HEK293 (cell line): Measurements from ENCODE around the gene CSF1.

ENCODE experiments used
- TCF7L2 ChIP-seq: IDR thresholded peaks from 2 replicates; pipeline ENCODE4 v1.6.1; 2011; ENCODE audit warnings: low read depth, mild to moderate bottlenecking, inconsistent platforms, low read length, moderate library complexity, borderline replicate concordance
- ZNF169 ChIP-seq: fragments of 450-650 bp; formaldehyde crosslinking; IDR thresholded peaks from 2 replicates; pipeline ENCODE4 v1.5.1; 2016; ENCODE audit warnings: missing biosample characterization, missing genetic modification characterization
- ZNF274 ChIP-seq, 2 experiments: fragments of 200-500 bp in 1 of 2; fragments of 450-650 bp in 1 of 2; sonication (Bioruptor generic) in 1 of 2; formaldehyde crosslinking in 1 of 2; IDR thresholded peaks; 2 replicates each; pipeline versions ENCODE4 v1.5.1 to v1.6.1; 2014 to 2016; ENCODE audit warnings: borderline replicate concordance in 1 of 2, inconsistent platforms in 1 of 2, low read length in 1 of 2, missing biosample characterization in 1 of 2, missing genetic modification characterization in 1 of 2

DNA sequence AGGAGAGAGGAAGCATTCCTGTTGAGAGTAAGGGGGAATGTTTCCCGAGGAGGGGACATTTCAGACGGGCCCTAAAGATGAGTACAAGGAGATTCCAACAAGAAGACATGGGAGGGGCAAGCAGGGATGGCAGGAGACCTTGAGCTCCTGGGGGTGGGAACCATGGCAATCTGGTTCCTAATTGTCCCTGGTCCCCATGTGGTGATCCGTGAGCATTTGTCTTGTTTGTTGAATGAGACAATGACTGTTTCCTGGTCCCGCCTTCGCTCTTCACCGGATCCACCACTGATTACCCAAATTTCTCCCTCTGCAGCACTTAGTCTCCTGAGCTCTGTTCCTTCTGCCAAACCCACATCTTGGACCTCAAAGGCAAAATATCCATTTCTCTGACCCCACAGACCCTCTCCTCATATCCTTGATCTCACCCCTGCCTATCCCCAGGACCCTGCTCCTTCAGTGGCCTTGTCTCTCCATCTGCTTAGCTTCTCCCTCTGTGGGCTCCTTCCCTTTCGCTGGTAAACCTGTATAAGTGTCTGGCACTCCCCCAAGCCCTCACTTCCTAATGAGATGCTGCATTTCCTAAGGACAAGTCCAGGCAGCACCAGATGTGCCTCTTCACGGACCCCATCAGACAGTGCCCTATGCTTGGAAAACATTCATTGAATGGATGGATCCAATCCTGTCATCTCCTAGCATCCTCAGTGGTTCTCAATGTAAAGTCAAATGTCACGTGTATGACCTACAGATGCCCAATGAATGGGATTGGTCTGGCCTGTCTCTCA is 8.3 kb upstream of the CSF1 start:
- no peak for TF ChIP-seq TCF7L2
- no peak for TF ChIP-seq ZNF169 (tag by site-specific recombination)
- TF ChIP-seq ZNF274 (IDR thresholded peaks at IDR 0.05; ENCODE audit: low read length), result no peak
- no peak for TF ChIP-seq ZNF274 (tag by site-specific recombination; IDR thresholded peaks at IDR 0.05; ENCODE audit: borderline replicate concordance)
